HAP-1 (cell line): ENCODE data around the gene PEA15.

Experiments used
- DNase-seq, 2 experiments: peaks; one replicate each; pipeline ENCODE4 v3.0.0-alpha.2; 2016 to 2020; ENCODE audit warnings: low spot score in 2 of 2
- H3K27me3 ChIP-seq: fragments of 250-450 bp; sonication (Bioruptor Pico); 2 replicates; pipeline ENCODE4 v1.5.1; 2020; ENCODE audit warnings: low read depth, mild to moderate bottlenecking, moderate library complexity
- H3K36me3 ChIP-seq: fragments of 250-450 bp; sonication (Bioruptor Pico); replicated peaks from 2 replicates; pipeline ENCODE4 v1.5.1; 2020; ENCODE audit warnings: mild to moderate bottlenecking
- H3K4me1 ChIP-seq: fragments of 250-450 bp; sonication (Bioruptor Pico); 2 replicates; pipeline ENCODE4 v1.5.1; 2020; ENCODE audit warnings: mild to moderate bottlenecking
- H3K4me3 ChIP-seq: fragments of 250-450 bp; sonication (Bioruptor Pico); 2 replicates; pipeline ENCODE4 v1.5.1; 2020; ENCODE audit warnings: mild to moderate bottlenecking, moderate library complexity
- H3K9me3 ChIP-seq: fragments of 250-450 bp; sonication (Bioruptor Pico); 2 replicates; pipeline ENCODE4 v1.5.1; 2020; ENCODE audit warnings: mild to moderate bottlenecking, moderate library complexity
- in situ Hi-C: fragments of 300-500 bp; cut with MboI; formaldehyde crosslinking; loops from 3 replicates; pipeline ENCODE4 v1.14.3; 2020; ENCODE audit warnings: low sequenced_read_pairs, inconsistent platforms, mixed read lengths

PEA15 gene

GRCh38 chr1:160220301-160220700 lies 15.1 kb downstream of the PEA15 start:
- Histone ChIP-seq H3K27me3 (no peaks in the 10 kb centered on the region), H3K36me3 (peaks cover 79% of the 10 kb centered on the region), H3K4me3 (no peak overlapping the region), H3K4me1 (no peaks in the 10 kb centered on the region), H3K9me3 (no peaks in the 10 kb centered on the region)
- no peak for DNase-seq
- in situ Hi-C loops = no loop called here

DNA sequence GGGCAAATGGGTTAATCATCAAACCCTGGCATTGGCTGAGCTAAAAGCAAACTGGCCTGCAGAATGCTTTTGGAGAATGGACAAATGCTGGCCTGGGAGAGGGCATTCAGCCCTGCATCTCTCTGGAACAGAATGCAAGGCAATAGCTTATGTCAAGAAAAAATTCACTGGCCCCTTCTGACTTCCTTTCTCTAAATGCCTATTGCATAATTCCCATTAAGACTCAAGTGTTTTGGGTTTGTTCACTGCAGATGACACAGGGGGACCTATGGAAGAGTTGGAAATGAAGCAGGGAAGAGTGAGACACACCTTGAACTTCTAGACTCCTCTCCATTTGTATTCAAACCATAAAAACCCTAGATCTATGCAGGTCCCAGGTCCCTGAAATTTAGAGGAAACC lies 15.9 kb downstream of the PEA15 start:
- Histone ChIP-seq H3K4me3 (no peak overlapping the region), H3K4me1 (no peaks in the 10 kb centered on the region), H3K36me3 (peaks cover 81% of the 10 kb centered on the region), H3K27me3 (no peaks in the 10 kb centered on the region), H3K9me3 (no peaks in the 10 kb centered on the region)
- in situ Hi-C loops = no loop called here
- no peak for DNase-seq

DNA sequence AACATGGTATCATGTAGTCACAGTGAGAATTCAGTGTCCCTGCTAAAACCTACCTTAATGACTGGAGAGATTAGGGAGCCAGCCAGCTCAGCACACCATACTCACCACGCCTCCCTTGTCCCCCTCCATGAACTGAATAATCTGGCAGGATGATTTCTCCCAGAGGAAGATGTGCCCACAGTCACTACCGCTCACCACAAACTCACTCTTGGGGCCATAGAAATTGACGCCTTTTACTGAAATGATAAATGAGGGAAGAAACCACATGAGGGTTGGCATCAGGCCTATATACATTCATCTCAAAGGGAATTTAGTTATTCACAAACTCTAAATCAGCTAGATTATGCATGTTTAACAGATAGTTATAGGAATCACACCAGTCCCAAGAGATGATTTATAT lies 17.4 kb downstream of the PEA15 start:
- DNase-seq = no peak
- H3K9me3 ChIP-seq = no peaks in the 10 kb centered on the region
- in situ Hi-C loops = no loop called here
- no peak overlapping the region for H3K4me3 ChIP-seq
- no peaks in the 10 kb centered on the region for H3K27me3 ChIP-seq
- peaks cover 81% of the 10 kb centered on the region for H3K36me3 ChIP-seq
- H3K4me1 ChIP-seq = no peaks in the 10 kb centered on the region

GRCh38 chr1:160224606-160225005 lies 19.4 kb downstream of the PEA15 start:
- H3K4me3 ChIP-seq = no peak overlapping the region
- DNase-seq = no peak
- H3K36me3 ChIP-seq = peaks cover 80% of the 10 kb centered on the region
- no peaks in the 10 kb centered on the region for H3K27me3 ChIP-seq
- no peaks in the 10 kb centered on the region for H3K4me1 ChIP-seq
- no peaks in the 10 kb centered on the region for H3K9me3 ChIP-seq
- in situ Hi-C loops = loop anchor here (25.0 kb wide), 1 partner anchor 287 kb away; the partner anchor contains the start of genes IGSF9 and TAGLN2

- in situ Hi-C loops = loop anchor here (25.0 kb wide), 1 partner anchor 288 kb away; the partner anchor contains the start of genes IGSF9 and TAGLN2
- no peaks in the 10 kb centered on the region for H3K4me1 ChIP-seq
- no peak for DNase-seq
- H3K27me3 ChIP-seq = no peaks in the 10 kb centered on the region
- no peaks in the 10 kb centered on the region for H3K9me3 ChIP-seq
- peaks cover 76% of the 10 kb centered on the region for H3K36me3 ChIP-seq
- no peak overlapping the region for H3K4me3 ChIP-seq
Observed at GRCh38 chr1:160225345-160225744, 20.2 kb downstream of the PEA15 start.

GRCh38 chr1:160226623-160227022 lies 21.4 kb downstream of the PEA15 start:
- Histone ChIP-seq H3K4me3 (no peak overlapping the region), H3K4me1 (no peaks in the 10 kb centered on the region), H3K36me3 (peaks cover 83% of the 10 kb centered on the region), H3K9me3 (no peaks in the 10 kb centered on the region), H3K27me3 (no peaks in the 10 kb centered on the region)
- in situ Hi-C loops = loop anchor here (25.0 kb wide), 1 partner anchor 289 kb away; the partner anchor contains the start of genes IGSF9 and TAGLN2
- no peak for DNase-seq

GRCh38 chr1:160227034-160227433 lies 21.9 kb downstream of the PEA15 start:
- DNase-seq = no peak
- in situ Hi-C loops = loop anchor here (25.0 kb wide), 1 partner anchor 290 kb away; the partner anchor contains the start of genes IGSF9 and TAGLN2
- Histone ChIP-seq H3K4me3 (no peak overlapping the region), H3K27me3 (no peaks in the 10 kb centered on the region), H3K4me1 (no peaks in the 10 kb centered on the region), H3K9me3 (no peaks in the 10 kb centered on the region), H3K36me3 (peaks cover 85% of the 10 kb centered on the region)

DNA sequence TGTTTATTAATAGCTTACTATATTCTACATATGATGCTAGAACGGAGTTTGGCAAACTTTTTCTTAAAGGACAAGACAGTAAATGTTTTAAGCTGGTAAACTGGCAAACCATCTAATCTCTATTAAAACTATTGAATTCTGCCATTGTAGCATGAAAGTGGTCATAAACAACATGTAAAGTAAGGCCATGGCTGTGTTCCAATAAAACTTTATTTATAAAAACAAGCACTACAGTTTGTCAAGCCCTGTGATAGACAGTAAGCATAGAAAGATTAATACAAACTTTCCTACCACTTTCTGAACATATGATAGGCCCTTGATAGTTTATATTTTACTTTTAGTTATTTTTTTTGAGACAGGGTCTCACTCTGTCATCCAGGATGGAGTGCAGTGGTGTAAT lies 22.4 kb downstream of the PEA15 start:
- H3K27me3 ChIP-seq = no peaks in the 10 kb centered on the region
- H3K9me3 ChIP-seq = no peaks in the 10 kb centered on the region
- in situ Hi-C loops = loop anchor here (25.0 kb wide), 1 partner anchor 290 kb away; the partner anchor contains the start of genes IGSF9 and TAGLN2
- DNase-seq = no peak
- peaks cover 80% of the 10 kb centered on the region for H3K36me3 ChIP-seq
- no peaks in the 10 kb centered on the region for H3K4me1 ChIP-seq
- H3K4me3 ChIP-seq = no peak overlapping the region

DNA sequence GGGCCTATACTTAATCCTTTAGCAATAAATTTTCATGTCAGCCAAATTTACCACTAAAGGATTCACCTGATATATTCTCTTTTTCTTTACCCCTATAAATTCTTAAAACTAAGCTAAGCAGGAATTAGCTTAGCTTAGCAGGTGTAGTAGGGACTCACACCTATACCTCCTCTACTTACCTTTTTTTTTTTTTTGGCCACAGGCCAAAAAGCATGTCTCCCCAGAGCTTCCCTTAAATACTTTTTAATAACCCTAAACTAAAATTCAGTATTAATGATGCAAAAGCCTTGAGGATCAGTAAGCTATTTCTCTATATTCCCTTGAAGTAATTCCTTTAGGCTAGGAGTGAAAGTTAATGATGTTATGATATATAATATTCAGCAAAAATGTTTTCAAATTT lies 23.2 kb downstream of the PEA15 start:
- H3K27me3 ChIP-seq = no peaks in the 10 kb centered on the region
- no peaks in the 10 kb centered on the region for H3K9me3 ChIP-seq
- no peak for DNase-seq
- in situ Hi-C loops = loop anchor here (25.0 kb wide), 1 partner anchor 291 kb away; the partner anchor contains the start of genes IGSF9 and TAGLN2
- H3K36me3 ChIP-seq = peaks cover 78% of the 10 kb centered on the region
- H3K4me1 ChIP-seq = no peaks in the 10 kb centered on the region
- H3K4me3 ChIP-seq = no peak overlapping the region

- no peaks in the 10 kb centered on the region for H3K27me3 ChIP-seq
- H3K4me1 ChIP-seq = no peaks in the 10 kb centered on the region
- H3K4me3 ChIP-seq = no peak overlapping the region
- H3K9me3 ChIP-seq = no peaks in the 10 kb centered on the region
- peaks cover 58% of the 10 kb centered on the region for H3K36me3 ChIP-seq
- DNase-seq = no peak
- in situ Hi-C loops = loop anchor here (25.0 kb wide), 1 partner anchor 296 kb away; the partner anchor contains the start of genes IGSF9 and TAGLN2
Observed at GRCh38 chr1:160232911-160233310, 27.7 kb downstream of the PEA15 start.

GRCh38 chr1:160236806-160237205 lies 31.6 kb downstream of the PEA15 start:
- Histone ChIP-seq H3K4me3 (no peak overlapping the region), H3K36me3 (peaks cover 64% of the 10 kb centered on the region), H3K9me3 (no peaks in the 10 kb centered on the region), H3K4me1 (no peaks in the 10 kb centered on the region), H3K27me3 (no peaks in the 10 kb centered on the region)
- in situ Hi-C loops = loop anchor here (25.0 kb wide), 1 partner anchor 300 kb away; the partner anchor contains the start of genes IGSF9 and TAGLN2
- DNase-seq = no peak

- in situ Hi-C loops = loop anchor here (25.0 kb wide), 1 partner anchor 300 kb away; the partner anchor contains the start of genes IGSF9 and TAGLN2
- Histone ChIP-seq H3K4me1 (no peaks in the 10 kb centered on the region), H3K9me3 (no peaks in the 10 kb centered on the region), H3K36me3 (peaks cover 64% of the 10 kb centered on the region), H3K4me3 (no peak overlapping the region), H3K27me3 (no peaks in the 10 kb centered on the region)
- no peak for DNase-seq
Observed at GRCh38 chr1:160237558-160237957, 32.4 kb downstream of the PEA15 start.

DNA sequence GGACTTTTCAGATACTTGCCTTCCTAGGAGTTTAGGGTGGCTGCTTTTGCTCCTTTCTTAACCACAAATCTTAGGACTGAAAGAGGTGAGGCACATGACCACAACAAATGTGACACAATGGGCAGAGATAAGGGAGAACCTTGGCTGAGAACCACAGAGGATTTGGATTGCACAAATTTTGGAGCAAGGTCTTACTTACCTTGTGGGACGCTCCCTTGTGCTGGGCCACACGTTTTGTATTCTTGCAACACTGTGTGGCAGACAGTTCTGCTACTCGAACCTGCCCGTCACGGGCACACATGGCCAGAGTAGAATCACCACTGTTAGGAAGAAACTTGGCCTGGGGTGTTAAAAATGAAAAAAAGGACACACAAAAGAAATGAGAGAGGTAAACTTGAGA lies 33.2 kb downstream of the PEA15 start:
- peaks cover 60% of the 10 kb centered on the region for H3K36me3 ChIP-seq
- H3K9me3 ChIP-seq = no peaks in the 10 kb centered on the region
- no peaks in the 10 kb centered on the region for H3K4me1 ChIP-seq
- in situ Hi-C loops = loop anchor here (25.0 kb wide), 1 partner anchor 301 kb away; the partner anchor contains the start of genes IGSF9 and TAGLN2
- no peak overlapping the region for H3K4me3 ChIP-seq
- H3K27me3 ChIP-seq = no peaks in the 10 kb centered on the region
- no peak for DNase-seq

- H3K27me3 ChIP-seq = no peaks in the 10 kb centered on the region
- H3K36me3 ChIP-seq = peaks cover 62% of the 10 kb centered on the region
- in situ Hi-C loops = loop anchor here (10.0 to 25.0 kb wide), 2 partner anchors 135 to 302 kb away; partner anchors contain the start of genes IGSF9 and TAGLN2
- H3K4me3 ChIP-seq = no peak overlapping the region
- H3K9me3 ChIP-seq = no peaks in the 10 kb centered on the region
- no peak for DNase-seq
- peaks cover 2% of the 10 kb centered on the region for H3K4me1 ChIP-seq
Observed at GRCh38 chr1:160239582-160240299, 34.6 kb downstream of the PEA15 start.
